Vagina (tissue), 2 donors: ENCODE measurements around the gene NUP98. TPM values are rescaled to one million over a fixed set of nuclear protein-coding genes. Genes with fewer than 3 reads are reported as not detected.

Source experiments
- DNase-seq, 2 donors: peaks; one replicate each; pipeline ENCODE4 v3.0.0-alpha.2; 2017; ENCODE audit errors: extremely low spot score in 2 of 2
- H3K27ac ChIP-seq: fragments of 200-600 bp; sonication (generic); one replicate; pipeline ENCODE4 v1.5.1; 2019
- H3K27me3 ChIP-seq: fragments of 200-600 bp; sonication (generic); one replicate; pipeline ENCODE4 v1.5.1; 2019
- H3K36me3 ChIP-seq, 2 donors: fragments of 200-600 bp; sonication (generic); one replicate each; pipeline ENCODE4 v1.5.1; 2017 to 2019
- H3K4me1 ChIP-seq: fragments of 200-600 bp; sonication (generic); one replicate; pipeline ENCODE4 v1.5.1; 2019
- H3K4me3 ChIP-seq, 2 donors: fragments of 200-600 bp; sonication (generic); 1 replicate in 1 of 2; 2 replicates in 1 of 2; pipeline ENCODE4 v1.5.1; 2016 to 2019
- H3K9me3 ChIP-seq: fragments of 200-600 bp; sonication (generic); one replicate; pipeline ENCODE4 v1.5.1; 2019
- POLR2A ChIP-seq, 2 donors: fragments of 450-650 bp; IDR thresholded peaks; one replicate each; pipeline ENCODE4 v1.6.1; 2017; ENCODE audit warnings: antibody characterized with exemption in 2 of 2, mild to moderate bottlenecking in 2 of 2, moderate library complexity in 2 of 2
- POLR2AphosphoS5 ChIP-seq, 2 donors: sonication (generic); formaldehyde crosslinking; IDR thresholded peaks; one replicate each; pipeline ENCODE4 v1.9.0; 2017; ENCODE audit warnings: antibody characterized with exemption in 2 of 2, mild to moderate bottlenecking in 2 of 2, low read depth in 1 of 2; ENCODE audit not compliant: insufficient read depth in 1 of 2
- intact Hi-C: fragments of 100-400 bp; cut with DNase I; formaldehyde crosslinking; loops from one replicate; pipeline ENCODE4 v1.15.1; 2023
- total RNA-seq: library from RNA; depleted of rRNA; stranded (reverse); fragments of >200 nt; gene quantifications from one replicate; pipeline ENCODE4 v1.2.3, GENCODE V29; 2016
- TF ChIP-seq, protein P1 (sequence below), 3 experiments: fragments of 450-650 bp in 2 of 3; fragments of 200-600 bp in 1 of 3; sonication (generic) in 1 of 3; IDR thresholded peaks; one replicate each; pipeline ENCODE4 v1.5.1; 2017 to 2019; ENCODE audit warnings: antibody characterized with exemption in 3 of 3, mild to moderate bottlenecking in 2 of 3, moderate library complexity in 2 of 3

Gene NUP98
- 110 TPM for total RNA-seq

- Histone ChIP-seq H3K36me3 (peaks cover 5 to 10% of the 10 kb centered on the region in 2 donors), H3K27me3 (no peaks in the 10 kb centered on the region), H3K27ac (peak within 1 kb of the TSS; percentile 89), H3K4me3 (peak within 1 kb of the TSS; percentile 67), H3K9me3 (no peaks in the 10 kb centered on the region), H3K4me1 (peaks cover 38% of the 10 kb centered on the region)
- peak; percentile 100 for DNase-seq
- intact Hi-C loops, result no loop called here
- TF ChIP-seq, protein P1, sequence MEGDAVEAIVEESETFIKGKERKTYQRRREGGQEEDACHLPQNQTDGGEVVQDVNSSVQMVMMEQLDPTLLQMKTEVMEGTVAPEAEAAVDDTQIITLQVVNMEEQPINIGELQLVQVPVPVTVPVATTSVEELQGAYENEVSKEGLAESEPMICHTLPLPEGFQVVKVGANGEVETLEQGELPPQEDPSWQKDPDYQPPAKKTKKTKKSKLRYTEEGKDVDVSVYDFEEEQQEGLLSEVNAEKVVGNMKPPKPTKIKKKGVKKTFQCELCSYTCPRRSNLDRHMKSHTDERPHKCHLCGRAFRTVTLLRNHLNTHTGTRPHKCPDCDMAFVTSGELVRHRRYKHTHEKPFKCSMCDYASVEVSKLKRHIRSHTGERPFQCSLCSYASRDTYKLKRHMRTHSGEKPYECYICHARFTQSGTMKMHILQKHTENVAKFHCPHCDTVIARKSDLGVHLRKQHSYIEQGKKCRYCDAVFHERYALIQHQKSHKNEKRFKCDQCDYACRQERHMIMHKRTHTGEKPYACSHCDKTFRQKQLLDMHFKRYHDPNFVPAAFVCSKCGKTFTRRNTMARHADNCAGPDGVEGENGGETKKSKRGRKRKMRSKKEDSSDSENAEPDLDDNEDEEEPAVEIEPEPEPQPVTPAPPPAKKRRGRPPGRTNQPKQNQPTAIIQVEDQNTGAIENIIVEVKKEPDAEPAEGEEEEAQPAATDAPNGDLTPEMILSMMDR (IDR thresholded peaks at IDR 0.05), result no peak
- TF ChIP-seq POLR2AphosphoS5 (IDR thresholded peaks at IDR 0.05; ENCODE audit: insufficient read depth in 1 of 2, low read depth in 1 of 2), result peak; percentile 76 to 97
- TF ChIP-seq POLR2A (IDR thresholded peaks at IDR 0.05), result peak; percentile 99
Observed at GRCh38 chr11:3797329-3798090, at the start of gene NUP98. Gene NUP98 (minus strand): TSS chr11:3797554. CDS start chr11:3782117, 15,437 bp downstream.

DNA sequence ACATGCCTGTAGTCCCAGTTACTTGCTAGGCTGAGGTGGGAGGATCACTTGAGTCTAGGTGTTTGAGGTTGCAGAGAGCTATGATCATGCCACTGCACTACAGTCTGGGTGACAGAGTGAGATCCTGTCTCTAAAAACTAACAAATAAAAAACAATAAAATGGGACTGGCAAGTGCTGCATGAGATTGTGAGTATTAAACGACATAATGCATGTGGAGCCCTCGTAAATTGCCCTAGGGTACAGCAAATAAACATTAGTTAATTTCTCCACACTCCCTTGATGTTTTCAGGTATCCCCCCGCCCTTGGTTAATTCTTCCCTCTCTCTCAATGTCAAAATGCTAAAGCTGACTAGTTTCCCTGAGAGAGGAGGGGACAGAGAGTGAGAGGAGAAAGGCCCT lies 48.3 kb upstream of the NUP98 start:
- intact Hi-C loops, result no loop called here
- H3K36me3 ChIP-seq, result no peaks in the 10 kb centered on the region
- no peak overlapping the region for H3K4me3 ChIP-seq
- H3K27ac ChIP-seq, result no peak overlapping the region
- H3K27me3 ChIP-seq, result no peaks in the 10 kb centered on the region
- DNase-seq, result no peak
- peaks cover 4% of the 10 kb centered on the region for H3K4me1 ChIP-seq
- TF ChIP-seq POLR2AphosphoS5 (IDR thresholded peaks at IDR 0.05; ENCODE audit: insufficient read depth in 1 of 2, low read depth in 1 of 2), result no peak
- no peak for TF ChIP-seq POLR2A (IDR thresholded peaks at IDR 0.05)
- TF ChIP-seq, protein P1 (IDR thresholded peaks at IDR 0.05), result no peak
- no peaks in the 10 kb centered on the region for H3K9me3 ChIP-seq

DNA sequence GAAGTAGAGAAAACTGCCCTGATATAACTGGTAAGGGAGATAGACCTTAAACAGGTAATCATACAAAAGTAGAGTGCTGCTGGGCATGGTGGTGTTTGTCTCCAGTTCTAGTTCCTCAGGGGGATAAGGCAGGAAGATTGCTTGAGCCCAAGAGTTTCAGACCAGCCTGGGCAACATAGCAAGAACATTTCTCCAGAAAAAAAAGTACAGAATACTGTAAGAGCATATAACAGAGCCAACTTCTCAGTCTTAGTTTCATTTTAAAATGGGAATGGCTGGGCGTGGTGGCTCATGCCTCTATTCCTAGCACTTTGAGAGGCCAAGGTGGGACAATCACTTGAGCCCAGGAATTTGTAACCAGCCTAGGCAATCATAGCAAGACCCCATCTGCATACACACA lies 47.9 kb upstream of the NUP98 start:
- no peak for DNase-seq
- TF ChIP-seq, protein P1 (IDR thresholded peaks at IDR 0.05), result no peak
- TF ChIP-seq POLR2A (IDR thresholded peaks at IDR 0.05) (no peak), POLR2AphosphoS5 (IDR thresholded peaks at IDR 0.05; ENCODE audit: insufficient read depth in 1 of 2, low read depth in 1 of 2) (no peak)
- Histone ChIP-seq H3K4me3 (no peak overlapping the region), H3K9me3 (no peaks in the 10 kb centered on the region), H3K27me3 (no peaks in the 10 kb centered on the region), H3K36me3 (no peaks in the 10 kb centered on the region), H3K4me1 (peaks cover 4% of the 10 kb centered on the region), H3K27ac (no peak overlapping the region)
- intact Hi-C loops, result no loop called here

DNA sequence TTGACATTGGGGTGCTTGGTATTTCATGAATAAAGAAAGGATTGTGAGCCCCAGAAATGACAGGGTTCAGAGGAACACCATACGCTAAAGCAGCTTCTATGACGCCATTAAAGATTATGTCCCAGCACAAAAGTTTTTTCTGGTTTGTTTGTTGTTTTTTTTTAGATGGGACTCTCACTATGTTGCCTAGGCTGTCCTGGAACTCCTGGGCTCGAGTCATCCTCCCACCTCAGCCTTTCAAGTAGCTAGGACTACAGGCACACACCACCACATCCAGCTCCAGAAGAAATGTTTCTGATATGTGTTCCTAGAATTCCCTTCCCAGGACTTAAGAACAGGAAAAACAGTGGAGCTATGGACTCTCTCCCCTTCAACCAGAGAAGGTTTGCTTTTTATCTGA lies 46.0 kb upstream of the NUP98 start:
- no peak overlapping the region for H3K4me3 ChIP-seq
- no peaks in the 10 kb centered on the region for H3K36me3 ChIP-seq
- no peak for DNase-seq
- peaks cover 19% of the 10 kb centered on the region for H3K4me1 ChIP-seq
- no peaks in the 10 kb centered on the region for H3K9me3 ChIP-seq
- TF ChIP-seq, protein P1 (IDR thresholded peaks at IDR 0.05), result no peak
- no peak for TF ChIP-seq POLR2AphosphoS5 (IDR thresholded peaks at IDR 0.05; ENCODE audit: insufficient read depth in 1 of 2, low read depth in 1 of 2)
- no peak for TF ChIP-seq POLR2A (IDR thresholded peaks at IDR 0.05)
- intact Hi-C loops, result no loop called here
- H3K27me3 ChIP-seq, result no peaks in the 10 kb centered on the region
- H3K27ac ChIP-seq, result no peak overlapping the region
